Heart left ventricle (tissue), 13 donors: Measurements from ENCODE around the gene CCL13.

ENCODE experiments used
- CTCF ChIP-seq, 12 donors: fragments of 200-600 bp; sonication (generic) in 4 of 12; IDR thresholded peaks; one replicate each; pipeline versions ENCODE4 v1.5.0 to v1.8.0; 2018 to 2022; ENCODE audit warnings: antibody characterized with exemption in 12 of 12, mild to moderate bottlenecking in 5 of 12
- POLR2A ChIP-seq, 2 donors: fragments of 450-650 bp; IDR thresholded peaks; one replicate each; pipeline ENCODE4 v1.6.1; 2017; ENCODE audit warnings: antibody characterized with exemption in 2 of 2, mild to moderate bottlenecking in 2 of 2, moderate library complexity in 2 of 2
- donor health status: ischemic (EF 13 %, LVEDD 7.1; RV severe dilation, severe dysfunction).
- donor health status: DM: no; HTN: yes; CAD: no.
- donor health status: DM: no; HTN: no; CAD: no.
- donor health status: ischemic (EF 25% LVEDD 6.9; RV normal size, moderate dysfunction).
- donor health status: ischemic (EF 25% LVEDD 5.7; RV mildly dilated, moderate dysfunction).
- donor health status: ischemic (EF 35%, LVEDD 5.7; RV mildly dilated, moderate dysfunction).
- donor health status: nonischemic (EF 11% LVEDD 7.7; RV severe dilation, severe dysfunction).
- donor health status: DM: yes; HTN: yes; CAD: no.
- donor health status: PGD.
- donor health status: ischemic (EF 29% LVEDD 5.4; RV normal size, mild dysfunction).
- donor health status: nonischemic (EF 23%, LVEDD 6.1; RV moderate dilation, normal function).

- TF ChIP-seq CTCF (IDR thresholded peaks at IDR 0.05) (no peak), POLR2A (IDR thresholded peaks at IDR 0.05) (no peak)
These were observed 43.4 kb downstream of the CCL13 start for GRCh38 chr17:34399725-34400124.
